ENCODE results near the gene IL20.

The IL20 gene

DNA sequence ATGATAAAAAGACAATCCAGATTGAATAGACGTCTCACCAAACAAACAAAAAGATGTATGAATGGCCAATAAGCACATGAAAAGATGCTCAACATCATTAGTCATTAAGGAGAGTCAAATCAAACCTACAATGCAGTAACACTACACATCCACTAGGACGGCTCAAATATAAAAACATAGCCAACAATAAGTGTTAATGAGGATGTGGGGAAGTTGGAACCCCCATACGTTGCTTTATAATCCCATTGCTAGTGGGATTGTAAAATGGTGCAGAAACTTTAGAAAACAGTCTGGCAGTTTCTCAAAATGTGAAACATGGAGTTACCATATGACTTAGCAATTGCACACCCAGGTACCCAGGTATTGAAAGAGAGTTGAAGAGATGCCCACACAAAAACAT lies 17.1 kb downstream of the IL20 start:
- DNase-seq = no peak

DNA sequence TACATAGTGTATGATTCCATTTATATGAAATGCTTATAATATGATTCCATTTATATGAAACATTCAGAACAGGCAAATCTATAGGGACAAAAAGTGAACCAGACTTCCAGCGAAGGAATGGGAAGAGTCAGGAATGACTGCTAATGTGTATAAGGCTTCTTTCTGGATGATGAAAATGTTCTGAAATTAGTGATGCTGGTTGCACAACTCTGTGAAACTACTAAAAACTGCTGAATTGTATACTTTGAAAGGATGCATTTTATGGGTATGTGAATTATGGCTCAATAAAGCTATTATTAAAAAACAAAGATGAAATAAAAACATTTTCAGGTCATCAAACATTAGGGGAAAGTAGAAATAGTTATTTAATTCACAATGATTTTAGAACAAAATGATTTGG lies 17.7 kb downstream of the IL20 start:
- no peak for DNase-seq

DNA sequence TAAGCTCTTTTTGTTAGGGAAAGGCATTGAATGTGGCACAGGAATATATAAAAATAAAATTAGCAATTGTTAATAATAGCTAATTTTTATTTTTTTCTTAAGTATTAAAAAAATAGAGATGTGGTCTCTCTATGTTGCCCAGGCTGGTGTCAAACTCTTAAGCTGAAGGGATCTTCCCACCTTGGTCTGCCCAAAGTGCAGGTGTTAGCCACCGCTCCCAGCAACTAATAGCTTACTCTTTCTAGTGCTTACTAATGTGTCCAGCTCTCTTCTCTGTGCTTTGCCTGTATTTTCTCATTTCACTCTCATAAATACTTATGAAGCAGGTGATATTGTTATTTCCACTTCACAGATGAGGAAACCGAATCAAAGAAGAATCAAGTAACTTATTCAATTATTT lies 18.5 kb downstream of the IL20 start:
- no peak for DNase-seq

DNA sequence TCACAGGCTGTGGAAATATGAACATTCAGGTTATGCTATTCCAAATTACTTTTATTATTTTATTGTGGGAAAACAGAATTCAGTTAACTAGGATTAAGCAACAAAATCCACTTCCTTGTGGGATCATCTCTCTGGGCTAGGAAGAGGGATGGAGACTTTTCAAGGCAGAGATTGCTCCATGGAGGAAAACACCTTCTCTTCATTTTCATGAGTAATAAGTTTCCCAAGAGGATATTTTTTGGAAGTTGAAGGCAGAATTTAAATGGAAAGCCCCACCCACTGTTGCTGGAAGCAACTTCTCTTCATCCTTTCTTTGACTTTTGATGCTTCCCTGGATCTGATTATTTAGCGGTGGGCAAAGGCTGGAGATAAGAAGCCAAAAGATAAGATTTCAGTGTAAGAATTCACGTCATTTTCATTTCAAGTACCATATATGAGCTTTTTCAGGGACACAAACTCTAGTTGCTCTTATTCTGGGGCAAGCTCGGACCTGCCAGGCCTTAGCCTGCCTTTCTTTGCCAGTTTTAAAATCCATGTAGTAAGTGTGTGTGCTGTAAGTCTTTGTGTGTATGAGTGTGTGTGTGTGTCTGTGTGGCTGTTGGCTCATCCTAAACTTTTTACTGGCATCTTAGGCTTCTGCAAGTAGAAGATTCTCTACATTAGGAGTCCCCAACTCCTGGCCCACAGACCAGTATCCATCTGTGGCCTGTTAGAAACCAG lies 20.1 kb downstream of the IL20 start:
- DNase-seq = no peak

DNA sequence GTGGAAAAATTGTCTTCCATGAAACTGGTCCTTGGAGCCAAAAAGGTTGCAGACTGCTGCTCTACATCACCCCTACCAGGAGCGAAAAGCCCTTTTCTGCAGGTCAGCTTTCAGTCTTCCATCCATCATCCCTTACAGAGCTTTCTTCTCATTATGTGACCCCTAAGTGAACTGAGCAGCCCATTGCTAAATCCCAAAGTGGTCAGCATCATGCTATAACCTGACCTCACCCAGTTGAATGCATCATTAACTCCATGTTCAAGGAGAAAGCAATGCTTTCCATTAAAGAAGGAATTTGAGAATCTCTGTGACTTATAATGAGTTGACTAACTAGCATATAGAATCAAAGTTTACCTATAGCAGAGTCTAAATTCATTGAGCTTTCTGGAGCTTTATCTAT lies 21.4 kb downstream of the IL20 start:
- DNase-seq = no peak

DNA sequence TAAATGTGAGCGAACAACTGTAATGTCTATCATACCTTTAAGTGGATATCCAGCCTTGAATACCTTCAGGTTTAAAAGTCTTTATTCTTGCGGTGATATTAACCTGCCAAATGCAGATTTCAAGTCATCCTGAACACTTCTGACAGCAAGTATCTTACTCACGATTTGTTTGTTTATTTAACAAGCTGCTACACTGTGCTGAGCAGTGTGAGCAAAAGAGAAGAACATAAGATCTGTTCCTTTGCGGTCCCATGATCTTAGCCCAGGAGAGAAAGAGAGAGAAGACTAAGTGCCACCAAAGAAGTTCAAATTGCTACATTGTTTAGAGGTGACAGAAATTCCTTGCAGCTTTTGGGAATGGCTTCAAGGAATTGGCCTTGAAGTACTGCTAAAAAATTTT lies 22.3 kb downstream of the IL20 start:
- DNase-seq = no peak

DNA sequence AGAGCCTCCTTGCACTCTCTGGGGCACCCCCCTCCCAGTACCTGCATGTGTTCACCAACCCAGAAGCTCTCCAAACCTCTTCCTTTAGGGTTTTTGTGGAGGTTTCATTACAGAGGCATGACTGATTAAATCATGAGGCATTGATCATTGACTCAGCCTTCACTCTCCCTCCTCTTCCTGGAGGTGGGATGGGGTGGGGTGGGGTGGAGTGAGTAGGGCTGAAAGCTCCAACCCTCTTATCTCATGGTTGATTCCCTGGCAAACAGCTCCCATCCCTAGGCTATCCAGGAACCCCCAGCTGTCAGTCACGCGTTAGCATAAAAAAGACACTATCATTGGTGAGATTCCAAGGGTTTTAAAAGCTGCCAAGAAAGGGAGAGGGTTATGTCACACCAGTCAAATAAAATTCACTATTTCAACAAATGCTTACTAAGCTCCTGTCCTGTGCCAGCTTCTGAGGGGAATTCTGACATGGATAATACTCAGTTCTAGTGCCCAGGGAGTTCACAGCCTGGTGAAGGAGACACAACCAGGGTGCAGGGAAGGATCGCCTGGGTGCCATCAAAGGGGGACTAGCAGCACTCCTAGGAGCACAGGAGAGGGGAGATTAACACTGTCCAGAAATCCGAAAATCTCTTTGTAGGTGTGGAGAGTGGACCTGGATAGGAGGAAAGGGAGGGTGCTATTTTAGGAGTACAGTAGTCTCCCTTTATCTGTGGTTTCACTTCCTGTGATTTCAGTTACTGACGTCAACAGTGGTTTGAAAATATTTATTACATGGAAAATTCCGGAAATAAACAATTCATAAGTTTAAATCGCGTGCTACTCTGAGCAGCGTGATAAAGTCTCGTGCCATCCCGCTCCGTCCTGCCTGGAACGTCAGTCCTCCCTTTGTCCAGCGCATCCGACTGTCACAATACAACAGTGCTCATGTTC lies 25.0 kb downstream of the IL20 start:
- no peak for DNase-seq

DNA sequence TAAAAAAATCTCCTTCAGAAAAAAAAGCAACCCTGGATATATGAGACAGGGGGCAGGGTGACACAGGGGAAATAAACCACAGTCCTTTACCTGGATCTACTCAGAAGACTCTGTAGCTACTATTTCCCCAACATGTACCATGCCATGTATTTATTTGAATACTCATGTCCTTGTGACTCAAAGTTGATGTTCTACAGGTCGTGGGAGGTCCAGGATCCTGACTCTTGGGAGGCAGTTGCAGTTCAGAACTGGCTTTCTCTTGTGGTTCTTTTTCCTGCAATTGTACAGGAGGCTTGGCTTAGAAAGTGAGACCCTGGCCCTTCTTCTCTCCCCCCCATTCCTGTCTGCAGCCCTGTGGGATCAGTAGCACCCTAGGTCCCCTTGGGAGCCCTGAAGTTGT lies 26.0 kb downstream of the IL20 start:
- DNase-seq = no peak

DNA sequence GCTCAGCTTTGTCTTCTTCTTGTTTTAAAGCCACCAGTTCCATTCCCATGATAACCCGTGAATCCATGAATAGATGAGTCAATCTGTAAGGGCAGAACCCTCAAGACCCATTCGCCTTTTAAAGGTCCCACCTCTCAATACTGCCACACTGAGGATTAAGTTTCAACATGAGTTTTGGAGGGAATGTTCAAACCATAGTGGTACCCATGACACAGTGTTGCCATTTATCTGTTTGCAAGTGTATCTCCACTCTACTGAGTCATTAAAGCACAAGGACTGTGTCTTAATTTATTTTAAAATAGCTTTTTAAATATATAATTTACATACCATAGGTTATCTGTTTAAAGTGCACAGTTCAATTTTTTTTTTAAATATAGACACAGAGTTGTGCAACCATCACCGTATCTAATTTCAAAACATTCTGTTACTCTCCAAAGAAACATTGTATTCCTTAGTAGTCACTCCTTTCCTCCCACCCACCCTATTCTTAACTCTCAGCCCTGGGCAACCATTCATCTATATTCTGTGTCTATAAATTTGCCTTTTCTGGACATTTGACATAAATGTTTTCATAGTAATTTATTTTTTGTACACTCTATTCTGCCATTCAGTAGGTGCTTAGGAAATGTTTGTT lies 27.0 kb downstream of the IL20 start:
- no peak for DNase-seq

DNA sequence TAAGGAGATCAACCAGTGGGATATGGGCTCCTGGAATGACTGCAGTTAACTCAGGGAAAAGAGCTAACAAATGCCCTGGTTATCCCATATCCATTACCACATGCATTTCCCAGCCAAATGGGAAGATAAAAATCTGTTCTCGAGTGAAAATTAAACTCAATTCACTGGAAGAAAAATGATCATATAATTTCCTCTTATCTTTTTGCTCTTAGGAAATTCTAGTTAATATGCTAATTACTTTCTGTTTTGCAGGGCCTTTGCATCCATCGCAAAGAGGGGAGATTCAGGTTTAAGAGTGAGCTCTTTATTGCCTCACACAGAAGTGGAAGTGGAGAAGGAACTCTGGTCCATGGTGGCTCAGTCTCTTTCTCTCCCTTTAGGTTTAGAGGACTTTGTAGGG lies 28.0 kb downstream of the IL20 start:
- no peak for DNase-seq

DNA sequence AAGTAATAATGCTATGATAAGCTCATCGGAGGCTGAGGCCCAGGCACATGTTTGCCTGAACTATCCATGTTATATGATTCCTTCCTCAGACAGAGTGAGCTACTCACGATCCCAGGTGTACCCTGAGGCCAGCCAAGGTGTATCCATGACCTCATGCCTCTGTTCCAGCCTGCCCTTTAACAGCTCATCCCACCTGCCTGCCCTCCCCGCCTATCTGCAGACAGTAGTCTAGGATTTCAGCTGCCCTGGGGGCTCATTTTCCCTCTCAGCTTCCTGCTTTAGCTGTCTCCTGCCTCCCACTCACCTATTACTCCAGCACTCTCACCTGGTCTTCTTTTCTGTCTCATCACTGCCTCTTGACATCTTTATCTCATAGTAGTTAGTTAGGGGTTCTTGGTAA lies 29.9 kb downstream of the IL20 start:
- DNase-seq = peak; percentile 80

DNA sequence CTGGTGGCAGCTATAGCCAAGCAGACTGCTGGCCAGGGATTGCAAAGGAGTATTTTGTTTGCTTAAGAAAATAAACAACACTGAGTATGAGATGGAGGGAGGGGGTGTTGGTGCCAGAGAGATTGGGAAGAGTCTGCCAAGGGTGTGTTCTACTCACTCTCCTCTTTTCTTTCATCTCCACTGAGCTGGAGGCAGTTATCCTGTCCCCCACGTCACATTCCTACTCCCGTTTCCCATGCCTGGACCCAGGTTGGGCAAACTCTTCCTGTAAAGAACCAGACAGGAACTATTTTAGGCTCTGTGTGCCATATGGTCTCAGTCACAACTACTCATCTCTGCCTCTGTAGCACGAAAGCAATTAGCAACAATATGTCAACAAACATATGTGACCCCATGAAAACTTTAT lies 30.4 kb downstream of the IL20 start:
- no peak for DNase-seq

DNA sequence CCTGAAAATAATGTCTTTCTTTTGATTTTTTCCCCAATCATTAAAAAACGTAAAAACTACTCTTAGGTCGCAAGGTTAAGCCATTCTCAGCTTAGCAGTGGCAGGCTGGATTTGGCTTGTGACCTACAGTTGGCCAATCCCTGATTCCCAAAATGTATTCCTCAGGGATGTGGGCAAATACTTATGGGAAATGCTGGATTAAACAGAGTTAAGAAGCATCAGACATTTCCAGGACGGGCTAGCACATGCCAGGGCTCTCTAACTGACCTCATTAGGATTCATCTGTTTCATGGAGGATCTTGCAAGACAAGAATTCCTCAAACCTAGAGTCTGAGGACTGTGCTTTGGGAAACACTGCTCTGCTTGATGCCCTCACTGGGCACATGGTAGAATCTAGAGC lies 30.8 kb downstream of the IL20 start:
- DNase-seq = no peak

DNA sequence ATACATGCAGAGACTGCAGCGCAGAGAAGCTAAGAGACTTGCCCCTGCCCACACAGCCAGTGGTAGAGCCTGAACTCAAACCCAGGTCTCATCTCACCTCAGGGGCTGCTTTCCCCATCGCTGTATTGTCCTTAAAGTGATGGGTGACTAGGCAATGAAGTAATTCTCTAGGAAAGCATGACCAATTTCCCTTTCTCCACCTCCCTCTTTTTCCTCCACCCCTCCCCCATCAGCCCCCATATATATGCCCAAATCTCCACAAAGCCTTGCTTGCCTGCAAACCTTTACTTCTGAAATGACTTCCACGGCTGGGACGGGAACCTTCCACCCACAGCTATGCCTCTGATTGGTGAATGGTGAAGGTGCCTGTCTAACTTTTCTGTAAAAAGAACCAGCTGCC lies 31.8 kb downstream of the IL20 start, which contains the start of gene IL24:
Gene IL24, plus strand, starts transcription at position 269 of the 400 bp plus-strand sequence. CDS start 390 bp downstream, outside the sequence.
- no peak for DNase-seq

DNA sequence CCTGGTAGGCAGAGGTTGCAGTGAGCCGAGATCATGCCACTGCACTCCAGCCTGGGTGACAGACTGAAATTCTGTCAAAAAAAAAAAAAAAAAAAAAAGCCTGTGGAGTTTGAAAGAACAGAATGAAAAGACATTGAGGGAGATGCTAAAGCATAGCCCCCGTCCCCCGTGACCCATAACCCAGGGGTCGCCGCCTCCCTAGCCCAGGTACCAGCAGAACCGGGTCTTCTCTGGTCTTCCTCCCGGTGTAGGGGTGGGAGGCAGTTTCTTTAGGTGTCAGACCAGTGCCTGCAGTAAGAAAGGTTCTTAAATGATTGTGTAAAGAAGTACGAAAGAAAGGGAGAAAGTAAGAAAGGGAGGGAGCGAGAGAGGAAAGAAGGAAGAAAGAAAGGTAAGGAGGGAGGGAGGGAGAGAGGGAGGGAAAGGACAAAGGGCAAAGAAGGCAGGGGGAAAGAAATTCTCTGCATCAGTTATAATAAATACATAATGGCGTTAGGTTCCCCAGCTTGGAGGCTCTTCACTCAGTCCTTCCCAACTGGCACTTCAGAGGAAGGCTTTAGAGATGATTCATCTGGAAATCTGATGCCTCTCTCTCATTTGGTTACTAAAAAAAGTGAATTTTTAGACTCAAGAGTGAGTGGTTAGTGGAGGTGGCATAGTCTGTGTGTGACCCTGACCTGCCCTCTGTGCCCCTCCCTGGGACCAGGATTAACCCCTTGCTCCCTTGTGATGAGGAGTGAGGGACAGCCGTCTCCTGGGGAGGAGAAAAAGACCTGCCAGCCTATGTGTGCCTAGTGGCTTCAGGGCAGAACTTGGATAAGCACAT lies 32.9 kb downstream of the IL20 start:
- no peak for DNase-seq

DNA sequence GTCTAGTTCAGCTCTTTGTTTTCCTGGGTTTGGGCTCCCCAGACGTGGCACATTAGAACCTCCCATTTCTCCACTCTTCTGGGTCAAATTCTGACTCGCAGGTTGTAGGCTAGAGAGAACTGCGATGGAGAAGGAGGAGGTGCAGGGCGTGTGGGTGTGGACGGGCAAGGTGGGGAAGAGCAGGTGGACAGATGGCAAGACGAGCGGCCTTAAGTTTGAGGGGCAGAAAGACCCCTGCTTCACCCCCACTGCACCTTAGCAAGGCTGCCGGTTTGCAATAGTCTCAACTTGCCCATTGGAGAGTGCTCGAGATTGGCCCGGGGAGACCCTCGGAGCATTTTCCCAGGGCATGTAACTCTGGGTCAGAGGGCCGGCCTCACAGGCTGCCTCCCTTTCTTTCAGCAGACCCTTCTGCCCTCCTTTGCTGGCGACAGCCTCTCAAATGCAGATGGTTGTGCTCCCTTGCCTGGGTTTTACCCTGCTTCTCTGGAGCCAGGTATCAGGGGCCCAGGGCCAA lies 33.5 kb downstream of the IL20 start:
- DNase-seq = no peak

DNA sequence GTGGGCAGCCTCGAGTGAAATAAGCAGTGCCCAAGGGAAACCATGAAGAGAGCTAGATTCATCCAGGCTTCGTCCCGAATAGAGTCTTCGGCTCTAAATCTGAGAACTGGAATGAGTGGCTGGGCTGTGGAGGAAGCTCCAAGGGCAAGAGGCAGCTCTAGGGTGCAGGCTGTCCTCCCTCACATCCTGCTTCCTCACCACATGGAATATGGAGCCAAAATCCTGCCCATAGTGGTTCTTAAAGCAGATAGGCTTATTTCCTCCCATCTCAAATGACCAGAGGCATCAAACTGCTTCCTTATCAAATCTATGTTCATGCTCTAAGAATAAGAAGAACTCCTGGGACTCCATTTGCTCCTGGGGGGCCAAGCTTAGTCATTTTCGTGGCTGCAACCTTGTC lies 34.3 kb downstream of the IL20 start:
- DNase-seq = no peak

DNA sequence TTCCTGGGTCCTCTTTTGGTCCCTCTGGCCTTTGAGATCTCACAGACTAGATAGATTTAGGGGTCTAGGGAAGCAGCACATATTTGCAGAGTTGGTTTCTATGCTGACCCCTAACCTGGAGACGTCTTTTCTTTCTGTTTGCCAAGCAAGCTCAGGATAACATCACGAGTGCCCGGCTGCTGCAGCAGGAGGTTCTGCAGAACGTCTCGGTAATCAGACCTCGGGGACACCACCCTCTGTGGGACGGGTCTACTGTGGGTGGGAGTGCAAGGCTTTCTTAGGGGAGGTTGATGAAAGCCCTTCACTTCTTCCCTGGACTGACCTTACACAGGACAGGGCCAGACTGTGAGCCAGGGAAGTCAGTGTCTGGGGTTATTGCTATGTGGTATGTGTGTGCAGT lies 34.7 kb downstream of the IL20 start:
- no peak for DNase-seq

DNA sequence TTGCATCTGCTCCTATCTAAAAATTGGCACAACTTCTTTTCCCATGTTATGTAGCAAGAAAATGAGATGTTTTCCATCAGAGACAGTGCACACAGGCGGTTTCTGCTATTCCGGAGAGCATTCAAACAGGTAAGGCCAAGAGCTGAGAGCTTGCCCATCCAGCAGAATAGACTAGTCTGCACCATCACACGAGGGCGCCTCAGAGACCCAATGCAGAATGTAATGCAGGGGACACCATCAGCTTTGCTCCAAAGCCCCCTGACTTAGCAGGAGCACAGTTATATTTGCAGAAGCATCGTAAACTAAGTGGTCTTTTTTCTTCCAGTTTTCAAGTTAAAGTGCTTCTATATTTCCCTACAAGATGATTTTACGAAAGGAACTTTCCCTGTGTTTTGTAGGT lies 36.5 kb downstream of the IL20 start:
- no peak for DNase-seq

DNA sequence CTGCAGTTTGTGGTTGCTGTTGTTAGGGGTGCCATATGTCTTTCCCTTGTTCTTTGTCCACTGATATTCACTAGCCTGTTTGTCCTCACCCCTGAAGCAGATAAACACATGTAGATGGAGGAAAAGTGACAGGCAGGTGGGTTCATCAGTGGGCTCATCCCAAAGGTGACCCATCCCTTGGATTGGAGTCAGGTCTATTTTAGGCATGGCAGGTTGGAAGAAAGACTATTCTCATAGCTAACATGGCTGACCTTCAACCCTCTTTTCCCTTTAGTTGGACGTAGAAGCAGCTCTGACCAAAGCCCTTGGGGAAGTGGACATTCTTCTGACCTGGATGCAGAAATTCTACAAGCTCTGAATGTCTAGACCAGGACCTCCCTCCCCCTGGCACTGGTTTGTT lies 37.3 kb downstream of the IL20 start:
- no peak for DNase-seq

DNA sequence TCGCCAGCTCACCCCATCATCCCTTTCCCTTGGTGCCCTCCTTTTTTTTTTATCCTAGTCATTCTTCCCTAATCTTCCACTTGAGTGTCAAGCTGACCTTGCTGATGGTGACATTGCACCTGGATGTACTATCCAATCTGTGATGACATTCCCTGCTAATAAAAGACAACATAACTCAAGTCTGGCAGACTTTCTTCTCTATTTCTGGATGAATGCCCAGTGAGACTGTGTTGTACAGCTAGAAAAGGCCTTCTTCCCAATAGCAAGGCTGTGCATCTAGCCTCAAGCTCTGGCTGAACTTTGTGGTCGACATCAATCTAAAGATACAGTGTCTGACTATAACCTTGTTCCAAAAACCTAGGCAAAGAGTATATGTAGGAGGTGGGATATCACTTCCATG lies 38.3 kb downstream of the IL20 start:
- DNase-seq = no peak

DNA sequence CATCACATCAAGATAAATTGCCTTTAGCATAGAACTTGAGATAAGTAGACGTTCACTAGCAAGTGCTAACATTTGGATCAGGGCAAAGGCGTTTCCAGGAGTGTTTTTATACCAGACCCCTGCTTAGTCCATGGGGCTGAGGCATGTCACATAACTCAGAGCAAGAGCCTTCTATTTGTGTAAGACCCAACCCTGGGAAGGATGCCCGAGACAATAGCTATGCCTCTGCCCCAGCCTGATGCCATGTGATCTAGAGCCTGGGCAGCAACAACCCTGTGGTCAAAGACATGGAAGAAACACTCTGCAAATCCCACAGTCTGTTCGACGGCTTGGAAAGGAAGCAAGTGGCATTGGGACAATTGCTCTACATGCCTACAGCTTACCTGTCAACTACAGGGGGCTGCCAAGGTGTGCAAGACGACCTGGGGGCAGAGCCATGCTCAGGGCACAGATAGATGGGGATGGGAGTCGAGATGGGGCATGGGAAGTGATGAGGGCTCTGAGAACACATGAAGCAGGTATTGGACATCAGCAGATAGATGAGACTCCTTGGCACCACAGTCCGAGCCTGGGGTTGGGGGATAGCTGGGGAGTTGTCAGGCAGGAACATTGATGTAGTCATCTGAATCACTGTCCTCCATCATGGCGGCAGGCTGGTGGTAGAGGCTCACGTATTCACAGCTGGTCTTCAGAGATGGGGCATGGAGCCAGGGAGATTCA lies 39.2 kb downstream of the IL20 start:
- DNase-seq = no peak
